CD4-positive, alpha-beta T cell treated with Interleukin-15 for 4 hours (primary cell): ENCODE data around the gene MIS18A.

Experiments used
- DNase-seq: peaks from one replicate; pipeline ENCODE4 v3.0.0-alpha.2; 2020; ENCODE audit warnings: low spot score

Gene MIS18A

GRCh38 chr21:32252136-32252535, 26.7 kb downstream of the MIS18A start:
- DNase-seq: no peak

- no peak for DNase-seq
Measured at GRCh38 chr21:32249511-32250280, 29.2 kb downstream of the MIS18A start.

- no peak for DNase-seq
Measured at GRCh38 chr21:32248571-32249461, 30.0 kb downstream of the MIS18A start.

GRCh38 chr21:32246571-32247140, 32.2 kb downstream of the MIS18A start:
- no peak for DNase-seq

- no peak for DNase-seq
Measured at GRCh38 chr21:32245971-32246370, 32.9 kb downstream of the MIS18A start.

- no peak for DNase-seq
Measured at GRCh38 chr21:32240851-32241687, 37.8 kb downstream of the MIS18A start.

- DNase-seq: no peak
Measured at GRCh38 chr21:32239551-32239950, 39.3 kb downstream of the MIS18A start.

GRCh38 chr21:32238063-32238462, 40.8 kb downstream of the MIS18A start:
- no peak for DNase-seq

GRCh38 chr21:32237021-32237420, 41.8 kb downstream of the MIS18A start:
- no peak for DNase-seq

- DNase-seq: no peak
Measured at GRCh38 chr21:32233722-32234301, 45.0 kb downstream of the MIS18A start.

- no peak for DNase-seq
Measured at GRCh38 chr21:32233055-32233546, 45.7 kb downstream of the MIS18A start.

GRCh38 chr21:32226444-32226843, 52.4 kb downstream of the MIS18A start:
- no peak for DNase-seq
